PC-9 (cell line): ENCODE results near the gene CIITA. TPM values are rescaled to one million over a fixed set of nuclear protein-coding genes. Genes with fewer than 3 reads are reported as not detected.

ENCODE experiments used
- BruUV-seq: library from RNA; stranded (reverse); fragments of 400-500 nt; replicated peaks from 2 replicates; lab custom pipeline; 2021; lab: Mats Ljungman, UMichigan
- CTCF ChIA-PET: fragments of 300-600 bp; sonication (Branson Sonifier 250); formaldehyde crosslinking; loops from one replicate; lab custom pipeline; 2022; ENCODE audit warnings: antibody characterized with exemption; lab: Charles Lee
- POLR2A ChIA-PET: fragments of 300-600 bp; sonication (Branson Sonifier 250); formaldehyde crosslinking; loops from one replicate; lab custom pipeline; 2022; ENCODE audit warnings: antibody characterized with exemption; ENCODE audit not compliant: unreplicated experiment; lab: Charles Lee
- DNase-seq, 2 experiments: peaks; one replicate each; pipeline versions ENCODE4 v3.0.0 to v3.0.0-alpha.2; 2015 to 2022; ENCODE audit warnings: mixed read lengths in 1 of 2
- H2AFZ ChIP-seq: fragments of 200-600 bp; sonication (generic); 2 replicates; pipeline ENCODE4 v1.8.1; 2017; ENCODE audit warnings: antibody characterized with exemption
- H3F3A ChIP-seq: fragments of 200-600 bp; sonication (generic); 2 replicates; pipeline ENCODE4 v1.8.1; 2017; ENCODE audit warnings: antibody characterized with exemption, mild to moderate bottlenecking, low read depth; ENCODE audit not compliant: insufficient read depth
- H3K27ac ChIP-seq: fragments of 200-600 bp; sonication (generic); 2 replicates; pipeline ENCODE4 v1.6.1; 2016; ENCODE audit warnings: mixed run types
- H3K27me3 ChIP-seq: fragments of 200-600 bp; sonication (generic); 2 replicates; pipeline ENCODE4 v1.6.1; 2016; ENCODE audit warnings: low read depth, mixed run types; ENCODE audit not compliant: insufficient read depth
- H3K36me3 ChIP-seq: fragments of 200-600 bp; sonication (generic); 2 replicates; pipeline ENCODE4 v1.6.1; 2016; ENCODE audit warnings: low read depth, mixed run types
- H3K4me1 ChIP-seq: fragments of 200-600 bp; sonication (generic); replicated peaks from 2 replicates; pipeline ENCODE4 v1.6.1; 2016; ENCODE audit warnings: mixed run types; ENCODE audit not compliant: insufficient read depth
- H3K4me2 ChIP-seq: fragments of 200-600 bp; sonication (generic); 2 replicates; pipeline ENCODE4 v1.6.1; 2017; ENCODE audit warnings: mixed run types
- H3K4me3 ChIP-seq: fragments of 200-600 bp; sonication (generic); 2 replicates; pipeline ENCODE4 v1.6.1; 2016; ENCODE audit warnings: mixed run types
- H3K79me2 ChIP-seq: fragments of 200-600 bp; sonication (generic); 2 replicates; pipeline ENCODE4 v1.6.1; 2017; ENCODE audit warnings: low read depth, mixed run types
- H3K9me2 ChIP-seq: fragments of 200-600 bp; sonication (generic); 2 replicates; pipeline ENCODE4 v1.8.1; 2017; ENCODE audit warnings: mild to moderate bottlenecking; ENCODE audit not compliant: insufficient read depth
- H3K9me3 ChIP-seq: fragments of 200-600 bp; sonication (generic); 2 replicates; pipeline ENCODE4 v1.8.1; 2016; ENCODE audit warnings: low read depth; ENCODE audit not compliant: insufficient read depth
- H4K20me1 ChIP-seq: fragments of 200-600 bp; sonication (generic); 2 replicates; pipeline ENCODE4 v1.8.1; 2017; ENCODE audit not compliant: insufficient read depth
- CTCF ChIP-seq: fragments of 200-600 bp; sonication (generic); conservative IDR thresholded peaks from 2 replicates; pipeline ENCODE4 v1.6.1; 2017; ENCODE audit warnings: mixed run types, antibody characterized with exemption, mild to moderate bottlenecking, moderate library complexity
- EZH2 ChIP-seq: fragments of 200-600 bp; sonication (generic); IDR thresholded peaks from 2 replicates; pipeline ENCODE4 v1.8.0; 2017; ENCODE audit warnings: antibody characterized with exemption, low read depth
- intact Hi-C: fragments of 100-400 bp; cut with micrococcal nuclease; formaldehyde crosslinking; loops from one replicate; pipeline ENCODE4 v1.10.0; 2022; ENCODE audit not compliant: unreplicated experiment
- total RNA-seq: library from RNA; stranded (reverse); gene quantifications from 2 replicates; pipeline ENCODE4 v1.2.3, GENCODE V29; 2021

Gene CIITA
- total RNA-seq, 1 experiment from 2014 or later, result 1.7 TPM

- Histone ChIP-seq H3K4me2 (no peak overlapping the region), H2AFZ (no peak overlapping the region), H3K4me1 (peaks cover 13% of the 10 kb centered on the region), H3K27me3 (peaks cover 26% of the 10 kb centered on the region), H4K20me1 (no peaks in the 10 kb centered on the region), H3K79me2 (no peaks in the 10 kb centered on the region), H3K36me3 (no peaks in the 10 kb centered on the region), H3K9me2 (no peaks in the 10 kb centered on the region), H3K4me3 (no peak overlapping the region), H3K9me3 (no peaks in the 10 kb centered on the region), H3K27ac (no peak overlapping the region), H3F3A (no peaks in the 10 kb centered on the region)
- BruUV-seq, result no TSS peak
- no peak for TF ChIP-seq EZH2
- no peak for TF ChIP-seq CTCF
- ChIA-PET CTCF (no interaction called here), POLR2A (no interaction called here)
- intact Hi-C loops, result no loop called here
- no peak for DNase-seq
Observed at GRCh38 chr16:10880594-10881452, 3.8 kb downstream of the CIITA start.

DNA sequence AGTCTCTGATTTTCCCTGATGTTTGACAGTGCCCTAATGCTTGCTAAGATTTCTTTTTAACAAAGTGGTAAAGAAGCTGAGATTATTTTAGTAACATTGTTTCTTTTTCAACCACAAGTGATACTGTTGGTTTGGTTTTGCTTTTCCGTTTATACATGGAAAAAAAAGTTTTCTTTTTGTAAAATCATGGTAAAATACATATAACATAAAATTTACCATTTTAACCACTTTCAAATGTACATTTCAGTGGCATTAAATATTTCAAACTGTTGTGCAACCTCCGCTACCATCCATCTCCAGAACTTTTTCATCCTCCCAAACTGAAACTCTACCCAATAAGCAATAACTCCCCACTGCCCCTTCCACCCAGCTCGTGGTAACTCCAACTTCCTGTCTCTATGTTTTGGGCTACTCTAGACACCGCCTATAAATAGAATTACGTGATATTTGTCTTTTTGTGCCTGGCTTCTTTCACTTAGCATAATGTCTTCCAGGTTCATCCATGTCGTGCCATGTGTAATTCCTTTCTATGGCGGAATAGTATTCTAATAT, 4.6 kb downstream of the CIITA start:
- no peak for DNase-seq
- Histone ChIP-seq H4K20me1 (no peaks in the 10 kb centered on the region), H3K79me2 (no peaks in the 10 kb centered on the region), H3K27ac (no peak overlapping the region), H3K27me3 (peaks cover 26% of the 10 kb centered on the region), H3K4me3 (no peak overlapping the region), H3K9me2 (no peaks in the 10 kb centered on the region), H3K9me3 (no peaks in the 10 kb centered on the region), H3K4me2 (no peak overlapping the region), H3K4me1 (peaks cover 13% of the 10 kb centered on the region), H3F3A (no peaks in the 10 kb centered on the region), H2AFZ (no peak overlapping the region), H3K36me3 (no peaks in the 10 kb centered on the region)
- TF ChIP-seq CTCF (no peak), EZH2 (no peak)
- BruUV-seq, result no TSS peak
- POLR2A ChIA-PET, result no interaction called here
- intact Hi-C loops, result no loop called here
- CTCF ChIA-PET, result no interaction called here

GRCh38 chr16:10883004-10883403, 6.0 kb downstream of the CIITA start:
- no peaks in the 10 kb centered on the region for H3K9me3 ChIP-seq
- no peaks in the 10 kb centered on the region for H4K20me1 ChIP-seq
- DNase-seq, result peak; percentile 67 to 75
- H2AFZ ChIP-seq, result no peak overlapping the region
- H3K9me2 ChIP-seq, result no peaks in the 10 kb centered on the region
- no peaks in the 10 kb centered on the region for H3F3A ChIP-seq
- no peak for TF ChIP-seq CTCF
- TF ChIP-seq EZH2, result no peak
- no peaks in the 10 kb centered on the region for H3K36me3 ChIP-seq
- H3K27me3 ChIP-seq, result peaks cover 19% of the 10 kb centered on the region
- H3K4me3 ChIP-seq, result no peak overlapping the region
- H3K79me2 ChIP-seq, result no peaks in the 10 kb centered on the region
- intact Hi-C loops, result no loop called here
- CTCF ChIA-PET, result no interaction called here
- H3K27ac ChIP-seq, result no peak overlapping the region
- peaks cover 13% of the 10 kb centered on the region for H3K4me1 ChIP-seq
- POLR2A ChIA-PET, result no interaction called here
- no TSS peak for BruUV-seq
- peak overlapping the region; percentile 35 for H3K4me2 ChIP-seq
